ENCODE data around the gene ZBTB46.

- no peak for TF ChIP-seq CTCF (IDR thresholded peaks at IDR 0.05; ENCODE audit: insufficient read depth, low read length, poor library complexity, severe bottlenecking)
- no peak for TF ChIP-seq EZH2phosphoT487 (conservative IDR thresholded peaks at IDR 0.05; ENCODE audit: low read length)
These were observed 134.8 kb downstream of the ZBTB46 start for GRCh38 chr20:63696306-63696627.

All from SU-DHL-6 (cell line).